Liver (tissue), 9 donors: ENCODE measurements around the gene CPLX3. TPM values are rescaled to one million over a fixed set of nuclear protein-coding genes. Genes with fewer than 3 reads are reported as not detected.

Experiments
- DNase-seq: peaks from one replicate; pipeline ENCODE4 v3.0.0-alpha.2; 2017; ENCODE audit warnings: low spot score
- H3K27ac ChIP-seq, 2 donors: one replicate each; pipeline ENCODE4 v1.7.0; 2013; ENCODE audit warnings: inconsistent platforms in 2 of 2, low read length in 2 of 2, control low read depth in 1 of 2, low read depth in 1 of 2, mild to moderate bottlenecking in 1 of 2
- H3K27me3 ChIP-seq, 4 donors: one replicate each; pipeline versions ENCODE4 v1.6.1 to v1.7.0; 2013; ENCODE audit warnings: low read length in 3 of 4, inconsistent platforms in 1 of 4, mild to moderate bottlenecking in 1 of 4, moderate library complexity in 1 of 4; ENCODE audit not compliant: control insufficient read depth in 4 of 4, insufficient read depth in 4 of 4
- H3K36me3 ChIP-seq, 4 donors: one replicate each; pipeline versions ENCODE4 v1.6.1 to v1.7.0; 2013; ENCODE audit warnings: low read length in 3 of 4, mild to moderate bottlenecking in 3 of 4, low read depth in 1 of 4, moderate library complexity in 1 of 4; ENCODE audit not compliant: control insufficient read depth in 4 of 4, insufficient read depth in 3 of 4
- H3K4me1 ChIP-seq, 4 donors: one replicate each; pipeline versions ENCODE4 v1.6.1 to v1.7.0; 2013; ENCODE audit warnings: low read length in 3 of 4, mild to moderate bottlenecking in 3 of 4, moderate library complexity in 1 of 4; ENCODE audit not compliant: control insufficient read depth in 4 of 4, insufficient read depth in 4 of 4
- H3K4me3 ChIP-seq, 3 donors: one replicate each; pipeline versions ENCODE4 v1.6.1 to v1.7.0; 2013; ENCODE audit warnings: low read length in 3 of 3, control low read depth in 1 of 3, low read depth in 1 of 3, mild to moderate bottlenecking in 1 of 3
- H3K9ac ChIP-seq, 2 donors: one replicate each; pipeline ENCODE4 v1.7.0; 2013; ENCODE audit warnings: low read length in 2 of 2, mild to moderate bottlenecking in 2 of 2, moderate library complexity in 2 of 2, control low read depth in 1 of 2, low read depth in 1 of 2
- H3K9me3 ChIP-seq, 4 donors: one replicate each; pipeline versions ENCODE4 v1.6.1 to v1.7.0; 2013; ENCODE audit warnings: low read length in 3 of 4; ENCODE audit not compliant: control insufficient read depth in 4 of 4
- EGR1 ChIP-seq, 2 donors: IDR thresholded peaks; 2 replicates each; pipeline ENCODE4 v1.6.1; 2016 to 2018; ENCODE audit warnings: antibody characterized with exemption in 2 of 2, low read depth in 2 of 2
- FOXA1 ChIP-seq: IDR thresholded peaks from 2 replicates; pipeline ENCODE4 v1.6.1; 2016; ENCODE audit warnings: antibody characterized with exemption
- FOXA2 ChIP-seq: IDR thresholded peaks from 2 replicates; pipeline ENCODE4 v1.6.1; 2016; ENCODE audit warnings: antibody characterized with exemption
- HNF4A ChIP-seq, 2 donors: conservative IDR thresholded peaks; 2 replicates each; pipeline ENCODE4 v1.6.1; 2016; ENCODE audit warnings: antibody characterized with exemption in 2 of 2, mild to moderate bottlenecking in 2 of 2
- HNF4G ChIP-seq: IDR thresholded peaks from 2 replicates; pipeline ENCODE4 v1.6.1; 2016; ENCODE audit warnings: antibody characterized with exemption
- JUND ChIP-seq, 2 donors: IDR thresholded peaks; 2 replicates each; pipeline ENCODE4 v1.6.1; 2016; ENCODE audit warnings: antibody characterized with exemption in 2 of 2
- NR2F2 ChIP-seq: IDR thresholded peaks from 2 replicates; pipeline ENCODE4 v1.6.1; 2016; ENCODE audit warnings: antibody characterized with exemption
- RAD21 ChIP-seq, 2 donors: IDR thresholded peaks; 2 replicates each; pipeline ENCODE4 v1.6.1; 2016; ENCODE audit warnings: antibody characterized with exemption in 2 of 2, mild to moderate bottlenecking in 2 of 2
- RXRA ChIP-seq, 2 donors: IDR thresholded peaks; 2 replicates each; pipeline ENCODE4 v1.6.1; 2017 to 2018; ENCODE audit warnings: antibody characterized with exemption in 2 of 2, mild to moderate bottlenecking in 1 of 2
- SP1 ChIP-seq: IDR thresholded peaks from 2 replicates; pipeline ENCODE4 v1.6.1; 2018; ENCODE audit warnings: antibody characterized with exemption, mild to moderate bottlenecking
- TAF1 ChIP-seq: conservative IDR thresholded peaks from 2 replicates; pipeline ENCODE4 v1.6.1; 2016; ENCODE audit warnings: antibody characterized with exemption, mild to moderate bottlenecking
- WGBS: extraction: QIAGEN DNeasy Blood & Tissue Kit; methylation state at CpG from one replicate; pipeline ENCODE4 v1.1.7; 2013; 5-methylcytosine and 5-hydroxymethylcytosine counted together
- polyA plus RNA-seq, 2 donors: library from polyadenylated mRNA; stranded (reverse) in 1 of 2; unstranded in 1 of 2; fragments of 200-250 nt in 1 of 2; fragments of >200 nt in 1 of 2; fragmentation: Nextera tagmentation in 1 of 2; extraction: Ambion mirVana in 1 of 2; gene quantifications; one replicate each; pipeline versions ENCODE4 v1.2.1 to v1.2.3, GENCODE V29; 2013 to 2015
- total RNA-seq, 2 donors: library from RNA; depleted of rRNA; stranded (reverse); fragments of >200 nt; gene quantifications; one replicate each; pipeline ENCODE4 v1.2.3, GENCODE V29; 2014
- TF ChIP-seq, protein P1 (sequence below): IDR thresholded peaks from 2 replicates; pipeline ENCODE4 v1.6.1; 2016; ENCODE audit warnings: antibody characterized with exemption
- TF ChIP-seq, protein P2 (sequence below): fragments of 150-350 bp; IDR thresholded peaks from 2 replicates; pipeline ENCODE4 v1.5.1; 2017; ENCODE audit warnings: improper control_type of control experiment, low read depth, low read length; ENCODE audit not compliant: missing input control
- TF ChIP-seq, protein P3 (sequence below): IDR thresholded peaks from 2 replicates; pipeline ENCODE4 v1.6.1; 2016; ENCODE audit warnings: antibody characterized with exemption, mild to moderate bottlenecking
- donor health status: healthy.
- donor health status: healthy.
- donor health status: healthy.
- donor health status: healthy.
- donor health status: healthy.

Gene CPLX3
- total and polyA plus RNA-seq, 4 donors, result not detected

DNA sequence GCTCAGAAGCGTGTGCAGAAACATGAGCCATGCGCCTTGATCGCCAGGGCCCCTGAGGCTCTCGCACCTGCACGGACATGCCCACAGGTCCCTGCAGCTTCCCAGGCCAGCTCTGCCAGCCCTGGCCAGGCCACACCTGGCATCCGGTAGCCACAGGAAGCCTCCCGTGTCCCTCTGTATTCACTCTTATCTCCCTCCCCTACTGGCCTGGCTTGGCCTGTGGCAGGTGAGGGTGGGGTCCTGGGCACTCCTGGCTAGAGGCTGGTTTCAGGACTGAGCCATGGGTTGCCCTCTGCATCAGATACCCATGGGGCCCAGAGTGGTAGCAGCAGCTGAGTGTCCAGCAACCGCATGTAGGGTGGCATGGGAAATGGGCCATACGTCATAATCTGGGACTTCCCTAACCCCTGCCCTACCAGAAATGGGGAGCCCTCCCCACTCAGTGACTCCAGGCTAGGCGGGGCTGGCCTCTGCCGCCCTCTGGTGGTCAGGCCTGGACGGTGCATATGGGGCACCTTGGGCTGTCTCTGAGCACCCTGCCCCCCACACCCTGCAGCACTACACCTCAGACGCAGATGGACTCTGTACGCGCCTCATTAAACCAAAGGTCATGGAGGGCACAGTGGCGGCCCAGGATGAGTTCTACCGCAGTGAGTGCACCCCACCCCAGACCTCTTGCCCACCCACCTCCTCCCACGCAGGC is 26.4 kb upstream of the CPLX3 start:
- DNase-seq, result peak; percentile 86
- peak; percentile 61 to 77 for TF ChIP-seq RXRA (IDR thresholded peaks at IDR 0.05)
- peak; percentile 43 for TF ChIP-seq SP1
- no peak for TF ChIP-seq HNF4G
- TF ChIP-seq, protein P1, sequence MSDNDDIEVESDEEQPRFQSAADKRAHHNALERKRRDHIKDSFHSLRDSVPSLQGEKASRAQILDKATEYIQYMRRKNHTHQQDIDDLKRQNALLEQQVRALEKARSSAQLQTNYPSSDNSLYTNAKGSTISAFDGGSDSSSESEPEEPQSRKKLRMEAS, result peak; percentile 7
- TF ChIP-seq NR2F2, result peak; percentile 7
- peak; percentile 19 to 63 for TF ChIP-seq HNF4A (conservative IDR thresholded peaks at IDR 0.05)
- TF ChIP-seq, protein P2, sequence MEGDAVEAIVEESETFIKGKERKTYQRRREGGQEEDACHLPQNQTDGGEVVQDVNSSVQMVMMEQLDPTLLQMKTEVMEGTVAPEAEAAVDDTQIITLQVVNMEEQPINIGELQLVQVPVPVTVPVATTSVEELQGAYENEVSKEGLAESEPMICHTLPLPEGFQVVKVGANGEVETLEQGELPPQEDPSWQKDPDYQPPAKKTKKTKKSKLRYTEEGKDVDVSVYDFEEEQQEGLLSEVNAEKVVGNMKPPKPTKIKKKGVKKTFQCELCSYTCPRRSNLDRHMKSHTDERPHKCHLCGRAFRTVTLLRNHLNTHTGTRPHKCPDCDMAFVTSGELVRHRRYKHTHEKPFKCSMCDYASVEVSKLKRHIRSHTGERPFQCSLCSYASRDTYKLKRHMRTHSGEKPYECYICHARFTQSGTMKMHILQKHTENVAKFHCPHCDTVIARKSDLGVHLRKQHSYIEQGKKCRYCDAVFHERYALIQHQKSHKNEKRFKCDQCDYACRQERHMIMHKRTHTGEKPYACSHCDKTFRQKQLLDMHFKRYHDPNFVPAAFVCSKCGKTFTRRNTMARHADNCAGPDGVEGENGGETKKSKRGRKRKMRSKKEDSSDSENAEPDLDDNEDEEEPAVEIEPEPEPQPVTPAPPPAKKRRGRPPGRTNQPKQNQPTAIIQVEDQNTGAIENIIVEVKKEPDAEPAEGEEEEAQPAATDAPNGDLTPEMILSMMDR, result peak; percentile 98
- TF ChIP-seq JUND (IDR thresholded peaks at IDR 0.05), result no peak
- peak; percentile 97 to 99 for TF ChIP-seq RAD21 (IDR thresholded peaks at IDR 0.05)
- Histone ChIP-seq H3K4me3 (no peak overlapping the region), H3K27ac (peak overlapping the region; percentile 76 to 77), H3K9me3 (no peaks in the 10 kb centered on the region), H3K36me3 (peaks cover 8 to 39% (median 27%) of the 10 kb centered on the region in 4 donors), H3K9ac (peak overlapping the region in 1 of 2 donors; percentile 10), H3K4me1 (peaks cover 23 to 56% (median 48%) of the 10 kb centered on the region in 4 donors), H3K27me3 (no peaks in the 10 kb centered on the region)
- 25% methylated on average over 18 of the region's 18 CpGs for WGBS

DNA sequence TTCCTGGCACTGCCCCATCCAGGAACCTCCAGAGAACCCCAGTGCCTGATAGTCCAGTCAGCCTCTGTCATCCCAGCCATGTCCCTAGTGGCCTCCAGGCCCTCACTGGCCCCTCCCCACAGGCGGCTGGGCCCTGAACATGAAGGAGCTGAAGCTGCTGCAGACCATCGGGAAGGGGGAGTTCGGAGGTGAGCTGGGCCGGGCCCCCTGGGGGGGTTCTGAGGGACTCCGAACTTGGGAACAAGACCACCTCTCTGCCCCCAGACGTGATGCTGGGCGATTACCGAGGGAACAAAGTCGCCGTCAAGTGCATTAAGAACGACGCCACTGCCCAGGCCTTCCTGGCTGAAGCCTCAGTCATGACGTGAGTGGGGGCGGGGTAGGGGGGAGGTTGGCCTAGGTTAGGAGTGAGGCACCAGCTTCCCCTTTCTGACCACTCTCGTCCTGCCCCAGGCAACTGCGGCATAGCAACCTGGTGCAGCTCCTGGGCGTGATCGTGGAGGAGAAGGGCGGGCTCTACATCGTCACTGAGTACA is 25.8 kb upstream of the CPLX3 start:
- Histone ChIP-seq H3K4me1 (peaks cover 23 to 51% (median 43%) of the 10 kb centered on the region in 4 donors), H3K27ac (no peak overlapping the region)
- no peak for DNase-seq

More for the DNA sequence above, 25.8 kb upstream of the CPLX3 start:
- WGBS, result 87% methylated on average over 20 of the region's 20 CpGs
- Histone ChIP-seq H3K4me3 (no peak overlapping the region), H3K9me3 (no peaks in the 10 kb centered on the region), H3K9ac (no peak overlapping the region), H3K27me3 (no peaks in the 10 kb centered on the region), H3K36me3 (peaks cover 8 to 39% (median 27%) of the 10 kb centered on the region in 4 donors)
- TF ChIP-seq HNF4G, result no peak
- TF ChIP-seq FOXA2, result no peak
- no peak for TF ChIP-seq TAF1
- no peak for TF ChIP-seq FOXA1
- TF ChIP-seq, protein P3, sequence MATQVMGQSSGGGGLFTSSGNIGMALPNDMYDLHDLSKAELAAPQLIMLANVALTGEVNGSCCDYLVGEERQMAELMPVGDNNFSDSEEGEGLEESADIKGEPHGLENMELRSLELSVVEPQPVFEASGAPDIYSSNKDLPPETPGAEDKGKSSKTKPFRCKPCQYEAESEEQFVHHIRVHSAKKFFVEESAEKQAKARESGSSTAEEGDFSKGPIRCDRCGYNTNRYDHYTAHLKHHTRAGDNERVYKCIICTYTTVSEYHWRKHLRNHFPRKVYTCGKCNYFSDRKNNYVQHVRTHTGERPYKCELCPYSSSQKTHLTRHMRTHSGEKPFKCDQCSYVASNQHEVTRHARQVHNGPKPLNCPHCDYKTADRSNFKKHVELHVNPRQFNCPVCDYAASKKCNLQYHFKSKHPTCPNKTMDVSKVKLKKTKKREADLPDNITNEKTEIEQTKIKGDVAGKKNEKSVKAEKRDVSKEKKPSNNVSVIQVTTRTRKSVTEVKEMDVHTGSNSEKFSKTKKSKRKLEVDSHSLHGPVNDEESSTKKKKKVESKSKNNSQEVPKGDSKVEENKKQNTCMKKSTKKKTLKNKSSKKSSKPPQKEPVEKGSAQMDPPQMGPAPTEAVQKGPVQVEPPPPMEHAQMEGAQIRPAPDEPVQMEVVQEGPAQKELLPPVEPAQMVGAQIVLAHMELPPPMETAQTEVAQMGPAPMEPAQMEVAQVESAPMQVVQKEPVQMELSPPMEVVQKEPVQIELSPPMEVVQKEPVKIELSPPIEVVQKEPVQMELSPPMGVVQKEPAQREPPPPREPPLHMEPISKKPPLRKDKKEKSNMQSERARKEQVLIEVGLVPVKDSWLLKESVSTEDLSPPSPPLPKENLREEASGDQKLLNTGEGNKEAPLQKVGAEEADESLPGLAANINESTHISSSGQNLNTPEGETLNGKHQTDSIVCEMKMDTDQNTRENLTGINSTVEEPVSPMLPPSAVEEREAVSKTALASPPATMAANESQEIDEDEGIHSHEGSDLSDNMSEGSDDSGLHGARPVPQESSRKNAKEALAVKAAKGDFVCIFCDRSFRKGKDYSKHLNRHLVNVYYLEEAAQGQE, result no peak
- TF ChIP-seq, protein P2, result no peak
- TF ChIP-seq HNF4A (conservative IDR thresholded peaks at IDR 0.05), result no peak
- no peak for TF ChIP-seq EGR1 (IDR thresholded peaks at IDR 0.05; ENCODE audit: low read depth in 2 of 2)
